ENCODE data around the gene PLA2G4D. TPM values are rescaled to one million over a fixed set of nuclear protein-coding genes. Genes with fewer than 3 reads are reported as not detected.

Gene PLA2G4D
- total RNA-seq, 2 experiments from 2014 or later = not detected

GRCh38 chr15:42079401-42079908 is 14.9 kb downstream of the PLA2G4D start:
- no peaks in the 10 kb centered on the region for H3K9me3 Mint-ChIP-seq
- no peak overlapping the region for H3K27ac Mint-ChIP-seq
- peaks cover 6% of the 10 kb centered on the region for H3K27me3 Mint-ChIP-seq (ENCODE audit: low read depth)
- intact Hi-C loops (cut with micrococcal nuclease) = no loop called here
- no peak for DNase-seq
- CTCF ChIA-PET = interaction anchor here (0.8 to 1.7 kb wide), 9 partner anchors 22 to 306 kb away, joined by 3 to 13 read pairs (median 3); no protein-coding TSS in a partner anchor
- no peaks in the 10 kb centered on the region for H3K36me3 Mint-ChIP-seq (ENCODE audit: low read depth)
- H3K4me1 Mint-ChIP-seq (ENCODE audit: low read depth) = peaks cover 2% of the 10 kb centered on the region
- no peak overlapping the region for H3K4me3 Mint-ChIP-seq

GRCh38 chr15:42078903-42079302 is 15.5 kb downstream of the PLA2G4D start:
- H3K4me3 Mint-ChIP-seq = no peak overlapping the region
- H3K27ac Mint-ChIP-seq = no peak overlapping the region
- H3K9me3 Mint-ChIP-seq = no peaks in the 10 kb centered on the region
- no peaks in the 10 kb centered on the region for H3K36me3 Mint-ChIP-seq (ENCODE audit: low read depth)
- CTCF ChIA-PET = interaction anchor here (0.8 to 1.7 kb wide), 9 partner anchors 22 to 343 kb away, joined by 3 to 13 read pairs (median 3); no protein-coding TSS in a partner anchor
- DNase-seq = no peak
- no peaks in the 10 kb centered on the region for H3K4me1 Mint-ChIP-seq (ENCODE audit: low read depth)
- peaks cover under 1% of the 10 kb centered on the region for H3K27me3 Mint-ChIP-seq (ENCODE audit: low read depth)
- intact Hi-C loops (cut with micrococcal nuclease) = no loop called here

- no peak for DNase-seq
- Mint-ChIP-seq H3K27ac (no peak overlapping the region), H3K4me3 (no peak overlapping the region), H3K27me3 (ENCODE audit: low read depth) (no peaks in the 10 kb centered on the region), H3K36me3 (ENCODE audit: low read depth) (no peaks in the 10 kb centered on the region), H3K4me1 (ENCODE audit: low read depth) (no peaks in the 10 kb centered on the region), H3K9me3 (no peaks in the 10 kb centered on the region)
- intact Hi-C loops (cut with micrococcal nuclease) = no loop called here
- CTCF ChIA-PET = interaction anchor here (0.5 to 1.7 kb wide), 2 partner anchors 88 to 465 kb away, joined by 3 to 13 read pairs; no protein-coding TSS in a partner anchor
Measured at GRCh38 chr15:42077689-42078088, 16.7 kb downstream of the PLA2G4D start.

GRCh38 chr15:42073418-42073817 is 20.9 kb downstream of the PLA2G4D start:
- no peaks in the 10 kb centered on the region for H3K36me3 Mint-ChIP-seq (ENCODE audit: low read depth)
- CTCF ChIA-PET = interaction anchor here (0.8 to 2.7 kb wide), 4 partner anchors 10 to 65 kb away, joined by 3 to 15 read pairs (median 4); no protein-coding TSS in a partner anchor
- no peaks in the 10 kb centered on the region for H3K9me3 Mint-ChIP-seq
- no peak overlapping the region for H3K4me3 Mint-ChIP-seq
- H3K27ac Mint-ChIP-seq = no peak overlapping the region
- intact Hi-C loops (cut with micrococcal nuclease) = no loop called here
- no peaks in the 10 kb centered on the region for H3K4me1 Mint-ChIP-seq (ENCODE audit: low read depth)
- no peak for DNase-seq
- no peaks in the 10 kb centered on the region for H3K27me3 Mint-ChIP-seq (ENCODE audit: low read depth)

- H3K4me3 Mint-ChIP-seq = no peak overlapping the region
- no peak for DNase-seq
- H3K9me3 Mint-ChIP-seq = peaks cover 2% of the 10 kb centered on the region
- H3K4me1 Mint-ChIP-seq (ENCODE audit: low read depth) = no peaks in the 10 kb centered on the region
- CTCF ChIA-PET = interaction anchor here (0.5 to 1.5 kb wide), 3 partner anchors 8 to 639 kb away, joined by 3 to 6 read pairs (median 3); no protein-coding TSS in a partner anchor
- H3K27ac Mint-ChIP-seq = no peak overlapping the region
- no peaks in the 10 kb centered on the region for H3K36me3 Mint-ChIP-seq (ENCODE audit: low read depth)
- intact Hi-C loops (cut with micrococcal nuclease) = no loop called here
- H3K27me3 Mint-ChIP-seq (ENCODE audit: low read depth) = no peaks in the 10 kb centered on the region
Measured at GRCh38 chr15:42072141-42072685, 22.1 kb downstream of the PLA2G4D start.

- intact Hi-C loops (cut with micrococcal nuclease) = no loop called here
- Mint-ChIP-seq H3K9me3 (peaks cover 2% of the 10 kb centered on the region), H3K27me3 (ENCODE audit: low read depth) (peaks cover 2% of the 10 kb centered on the region), H3K36me3 (ENCODE audit: low read depth) (no peaks in the 10 kb centered on the region), H3K4me3 (no peak overlapping the region), H3K4me1 (ENCODE audit: low read depth) (no peaks in the 10 kb centered on the region), H3K27ac (no peak overlapping the region)
- CTCF ChIA-PET = interaction anchor here (0.5 to 1.5 kb wide), 3 partner anchors 9 to 639 kb away, joined by 3 to 6 read pairs (median 3); no protein-coding TSS in a partner anchor
- DNase-seq = no peak
Measured at GRCh38 chr15:42071717-42072116, 22.6 kb downstream of the PLA2G4D start.

- Mint-ChIP-seq H3K27me3 (ENCODE audit: low read depth) (peaks cover 8% of the 10 kb centered on the region), H3K4me3 (no peak overlapping the region), H3K36me3 (ENCODE audit: low read depth) (no peaks in the 10 kb centered on the region), H3K9me3 (peaks cover 2% of the 10 kb centered on the region), H3K4me1 (ENCODE audit: low read depth) (no peaks in the 10 kb centered on the region), H3K27ac (no peak overlapping the region)
- CTCF ChIA-PET = interaction anchor here (1.5 kb wide), 1 partner anchor 10 kb away, joined by 6 read pairs; no protein-coding TSS in a partner anchor
- intact Hi-C loops (cut with micrococcal nuclease) = no loop called here
- DNase-seq = no peak
Measured at GRCh38 chr15:42070976-42071350, 23.4 kb downstream of the PLA2G4D start.

GRCh38 chr15:42070279-42070975 is 23.9 kb downstream of the PLA2G4D start:
- Mint-ChIP-seq H3K9me3 (peaks cover 2% of the 10 kb centered on the region), H3K4me3 (no peak overlapping the region), H3K4me1 (ENCODE audit: low read depth) (no peaks in the 10 kb centered on the region), H3K27ac (no peak overlapping the region), H3K27me3 (ENCODE audit: low read depth) (peaks cover 8% of the 10 kb centered on the region), H3K36me3 (ENCODE audit: low read depth) (no peaks in the 10 kb centered on the region)
- CTCF ChIA-PET = no interaction called here
- no peak for DNase-seq
- intact Hi-C loops (cut with micrococcal nuclease) = no loop called here

GRCh38 chr15:42069496-42070278 is 24.7 kb downstream of the PLA2G4D start:
- no peak overlapping the region for H3K27ac Mint-ChIP-seq
- peaks cover 8% of the 10 kb centered on the region for H3K27me3 Mint-ChIP-seq (ENCODE audit: low read depth)
- peaks cover 2% of the 10 kb centered on the region for H3K9me3 Mint-ChIP-seq
- CTCF ChIA-PET = interaction anchor here (0.9 to 2.3 kb wide), 3 partner anchors 15 to 64 kb away, joined by 3 to 4 read pairs (median 3); no protein-coding TSS in a partner anchor
- no peak for DNase-seq
- no peaks in the 10 kb centered on the region for H3K4me1 Mint-ChIP-seq (ENCODE audit: low read depth)
- H3K36me3 Mint-ChIP-seq (ENCODE audit: low read depth) = no peaks in the 10 kb centered on the region
- no peak overlapping the region for H3K4me3 Mint-ChIP-seq
- intact Hi-C loops (cut with micrococcal nuclease) = no loop called here

GRCh38 chr15:42069025-42069424 is 25.3 kb downstream of the PLA2G4D start:
- Mint-ChIP-seq H3K9me3 (peaks cover 2% of the 10 kb centered on the region), H3K27me3 (ENCODE audit: low read depth) (peaks cover 9% of the 10 kb centered on the region), H3K36me3 (ENCODE audit: low read depth) (no peaks in the 10 kb centered on the region), H3K4me3 (no peak overlapping the region), H3K27ac (no peak overlapping the region), H3K4me1 (ENCODE audit: low read depth) (no peaks in the 10 kb centered on the region)
- CTCF ChIA-PET = interaction anchor here (0.9 to 2.3 kb wide), 3 partner anchors 15 to 65 kb away, joined by 3 to 4 read pairs (median 3); no protein-coding TSS in a partner anchor
- intact Hi-C loops (cut with micrococcal nuclease) = no loop called here
- DNase-seq = no peak

- no peak for DNase-seq
- Mint-ChIP-seq H3K4me3 (no peak overlapping the region), H3K4me1 (ENCODE audit: low read depth) (no peaks in the 10 kb centered on the region), H3K27me3 (ENCODE audit: low read depth) (peaks cover 9% of the 10 kb centered on the region), H3K27ac (no peak overlapping the region), H3K9me3 (peaks cover 2% of the 10 kb centered on the region), H3K36me3 (ENCODE audit: low read depth) (no peaks in the 10 kb centered on the region)
- CTCF ChIA-PET = interaction anchor here (0.9 to 2.3 kb wide), 3 partner anchors 16 to 65 kb away, joined by 3 to 4 read pairs (median 3); no protein-coding TSS in a partner anchor
- intact Hi-C loops (cut with micrococcal nuclease) = no loop called here
Measured at GRCh38 chr15:42068601-42069000, 25.8 kb downstream of the PLA2G4D start.

Measured in activated naive CD4-positive, alpha-beta T cell treated with anti-CD3 and anti-CD28 coated beads for 36 hours (primary cell).